Measurements from ENCODE around the gene TBX18. TPM values are rescaled to one million over a fixed set of nuclear protein-coding genes. Genes with fewer than 3 reads are reported as not detected.

The TBX18 gene
- total and polyA plus RNA-seq, 2 donors: 8.3 to 68.1 TPM

- no peak overlapping the region for H3K27ac ChIP-seq (ENCODE audit: low read depth)
- H3K4me3 ChIP-seq (ENCODE audit: low read depth, low read length): no peak overlapping the region
- no peaks in the 10 kb centered on the region for H3K4me1 ChIP-seq (ENCODE audit: insufficient read depth)
- no peaks in the 10 kb centered on the region for H3K36me3 ChIP-seq (ENCODE audit: insufficient read depth)
- WGBS: 24% methylated on average over 5 of the region's 5 CpGs
- no peak for DNase-seq (ENCODE audit: extremely low spot score)
Measured at GRCh38 chr6:84769306-84769705, 4.9 kb upstream of the TBX18 start.

GRCh38 chr6:84768442-84769174, 4.2 kb upstream of the TBX18 start:
- H3K4me3 ChIP-seq (ENCODE audit: low read depth, low read length): no peak overlapping the region
- DNase-seq (ENCODE audit: extremely low spot score): no peak
- WGBS: 13% methylated on average over 31 of the region's 31 CpGs
- no peaks in the 10 kb centered on the region for H3K36me3 ChIP-seq (ENCODE audit: insufficient read depth)
- no peaks in the 10 kb centered on the region for H3K4me1 ChIP-seq (ENCODE audit: insufficient read depth)
- no peak overlapping the region for H3K27ac ChIP-seq (ENCODE audit: low read depth)

- H3K4me3 ChIP-seq (ENCODE audit: low read depth, low read length): no peak overlapping the region
Measured at GRCh38 chr6:84767526-84768201, 3.3 kb upstream of the TBX18 start.

GRCh38 chr6:84766799-84767525, 2.6 kb upstream of the TBX18 start:
- H3K27ac ChIP-seq (ENCODE audit: low read depth): no peak overlapping the region
- H3K4me1 ChIP-seq (ENCODE audit: insufficient read depth): no peaks in the 10 kb centered on the region
- no peak overlapping the region for H3K4me3 ChIP-seq (ENCODE audit: low read depth, low read length)
- no peaks in the 10 kb centered on the region for H3K36me3 ChIP-seq (ENCODE audit: insufficient read depth)
- WGBS: 53% methylated on average over 38 of the region's 38 CpGs
- no peak for DNase-seq (ENCODE audit: extremely low spot score)

More at GRCh38 chr6:84767526-84768201, 3.3 kb upstream of the TBX18 start:
- no peaks in the 10 kb centered on the region for H3K36me3 ChIP-seq (ENCODE audit: insufficient read depth)
- no peak for DNase-seq (ENCODE audit: extremely low spot score)
- H3K27ac ChIP-seq (ENCODE audit: low read depth): no peak overlapping the region
- WGBS: 41% methylated on average over 14 of the region's 14 CpGs
- no peaks in the 10 kb centered on the region for H3K4me1 ChIP-seq (ENCODE audit: insufficient read depth)

- H3K4me1 ChIP-seq (ENCODE audit: insufficient read depth): no peaks in the 10 kb centered on the region
- DNase-seq (ENCODE audit: extremely low spot score): no peak
- no peak overlapping the region for H3K27ac ChIP-seq (ENCODE audit: low read depth)
- WGBS: 34% methylated on average over 32 of the region's 32 CpGs
- no peak overlapping the region for H3K4me3 ChIP-seq (ENCODE audit: low read depth, low read length)
- no peaks in the 10 kb centered on the region for H3K36me3 ChIP-seq (ENCODE audit: insufficient read depth)
Measured at GRCh38 chr6:84766118-84766798, 1.9 kb upstream of the TBX18 start.

- H3K4me1 ChIP-seq (ENCODE audit: insufficient read depth): no peaks in the 10 kb centered on the region
- under 1% methylated on average over 57 of the region's 57 CpGs for WGBS
- H3K4me3 ChIP-seq (ENCODE audit: low read depth, low read length): peak overlapping the region; percentile 47
- H3K27ac ChIP-seq (ENCODE audit: low read depth): peak overlapping the region; percentile 54
- H3K36me3 ChIP-seq (ENCODE audit: insufficient read depth): no peaks in the 10 kb centered on the region
- DNase-seq (ENCODE audit: extremely low spot score): no peak
Measured at GRCh38 chr6:84763886-84764331, 489 bp downstream of the TBX18 start.

GRCh38 chr6:84763003-84763885, 1.2 kb downstream of the TBX18 start:
- no peaks in the 10 kb centered on the region for H3K36me3 ChIP-seq (ENCODE audit: insufficient read depth)
- WGBS: 1% methylated on average over 74 of the region's 74 CpGs
- no peak for DNase-seq (ENCODE audit: extremely low spot score)
- H3K4me3 ChIP-seq (ENCODE audit: low read depth, low read length): peak overlapping the region; percentile 47
- H3K4me1 ChIP-seq (ENCODE audit: insufficient read depth): no peaks in the 10 kb centered on the region
- H3K27ac ChIP-seq (ENCODE audit: low read depth): peak overlapping the region; percentile 54

GRCh38 chr6:84762220-84763002, 2.0 kb downstream of the TBX18 start:
- no peak for DNase-seq (ENCODE audit: extremely low spot score)
- Histone ChIP-seq H3K27ac (ENCODE audit: low read depth) (peak overlapping the region; percentile 11), H3K4me1 (ENCODE audit: insufficient read depth) (no peaks in the 10 kb centered on the region), H3K36me3 (ENCODE audit: insufficient read depth) (no peaks in the 10 kb centered on the region), H3K4me3 (ENCODE audit: low read depth, low read length) (peak overlapping the region; percentile 47)
- 17% methylated on average over 40 of the region's 40 CpGs for WGBS

GRCh38 chr6:84758486-84758885, 5.9 kb downstream of the TBX18 start:
- no peak overlapping the region for H3K4me3 ChIP-seq (ENCODE audit: low read depth, low read length)
- no peak overlapping the region for H3K27ac ChIP-seq (ENCODE audit: low read depth)
- no peaks in the 10 kb centered on the region for H3K36me3 ChIP-seq (ENCODE audit: insufficient read depth)
- no peaks in the 10 kb centered on the region for H3K4me1 ChIP-seq (ENCODE audit: insufficient read depth)
- DNase-seq (ENCODE audit: extremely low spot score): no peak

GRCh38 chr6:84756877-84757276, 7.5 kb downstream of the TBX18 start:
- 94% methylated on average over 6 of the region's 6 CpGs for WGBS
- Histone ChIP-seq H3K27ac (ENCODE audit: low read depth) (no peak overlapping the region), H3K4me1 (ENCODE audit: insufficient read depth) (no peaks in the 10 kb centered on the region), H3K4me3 (ENCODE audit: low read depth, low read length) (no peak overlapping the region), H3K36me3 (ENCODE audit: insufficient read depth) (no peaks in the 10 kb centered on the region)
- no peak for DNase-seq (ENCODE audit: extremely low spot score)

- Histone ChIP-seq H3K4me1 (ENCODE audit: insufficient read depth) (no peaks in the 10 kb centered on the region), H3K4me3 (ENCODE audit: low read depth, low read length) (no peak overlapping the region), H3K27ac (ENCODE audit: low read depth) (no peak overlapping the region), H3K36me3 (ENCODE audit: insufficient read depth) (no peaks in the 10 kb centered on the region)
- no peak for DNase-seq (ENCODE audit: extremely low spot score)
- WGBS: 87% methylated on average over 7 of the region's 7 CpGs
Measured at GRCh38 chr6:84756466-84756865, 7.9 kb downstream of the TBX18 start.

- no peaks in the 10 kb centered on the region for H3K36me3 ChIP-seq (ENCODE audit: insufficient read depth)
- no peak overlapping the region for H3K4me3 ChIP-seq (ENCODE audit: low read depth, low read length)
- no peak overlapping the region for H3K27ac ChIP-seq (ENCODE audit: low read depth)
- no peaks in the 10 kb centered on the region for H3K4me1 ChIP-seq (ENCODE audit: insufficient read depth)
- DNase-seq (ENCODE audit: extremely low spot score): no peak
- 56% methylated on average over 1 of the region's 1 CpG for WGBS
Measured at GRCh38 chr6:84753173-84753572, 11.2 kb downstream of the TBX18 start.
